HepG2 (cell line): ENCODE measurements around the gene TGFBRAP1. TPM values are rescaled to one million over a fixed set of nuclear protein-coding genes. Genes with fewer than 3 reads are reported as not detected.

Experiments used
- ATAC-seq: fragments of 200-7000 bp; cut with Tn5 transposase; 3 replicates; pipeline ENCODE4 v1.9.1; 2020; ENCODE audit warnings: mild to moderate bottlenecking, moderate library complexity
- BruUV-seq: library from RNA; stranded (reverse); fragments of 400-500 nt; replicated peaks from 2 replicates; lab custom pipeline; 2021; lab: Mats Ljungman, UMichigan
- CTCF ChIA-PET: fragments of 300-600 bp; formaldehyde crosslinking; extraction: SDS; loops from one replicate; lab custom pipeline; 2021; ENCODE audit warnings: low total read pairs, inconsistent platforms, low intra/inter-chr PET ratio; lab: Yijun Ruan, JAX
- POLR2A ChIA-PET: fragments of 350-600 bp; sonication (Branson Sonifier 250); formaldehyde crosslinking; loops from one replicate; lab custom pipeline; 2020; ENCODE audit warnings: antibody characterized with exemption, inconsistent platforms; lab: Yijun Ruan, JAX
- DNase-seq: peaks from one replicate; pipeline ENCODE4 v3.0.0-alpha.2; 2015; ENCODE audit warnings: low spot score
- FAIRE-seq: peaks from 3 replicates; lab custom pipeline; 2011; peaks lifted over from hg19 to GRCh38; lab: Jason Lieb, UNC
- H2AFZ ChIP-seq: one replicate; pipeline ENCODE4 v1.6.1; 2011; ENCODE audit warnings: low read length, inconsistent platforms
- H3K27ac ChIP-seq: fragments of 300-600 bp; 3 replicates; pipeline ENCODE4 v1.8.0; 2011; ENCODE audit warnings: mixed run types, mild to moderate bottlenecking, mixed read lengths, low read length, inconsistent platforms; ENCODE audit not compliant: insufficient read depth; ENCODE audit errors: extremely low read length
- H3K27me3 ChIP-seq, 2 experiments: fragments of 200-600 bp in 1 of 2; 2 replicates in 1 of 2; 3 replicates in 1 of 2; pipeline versions ENCODE4 v1.6.0 to v1.8.0; 2011; ENCODE audit warnings: low read length in 2 of 2, mild to moderate bottlenecking in 2 of 2, moderate library complexity in 2 of 2, inconsistent platforms in 1 of 2; ENCODE audit not compliant: insufficient read depth in 2 of 2, control insufficient read depth in 1 of 2
- H3K36me3 ChIP-seq, 2 experiments: fragments of 200-600 bp in 1 of 2; replicated peaks in 1 of 2; 2 replicates in 1 of 2; 3 replicates in 1 of 2; pipeline versions ENCODE4 v1.5.1 to v1.8.0; 2011; ENCODE audit warnings: low read length in 2 of 2, inconsistent platforms in 1 of 2; ENCODE audit not compliant: insufficient read depth in 2 of 2, control insufficient read depth in 1 of 2
- H3K4me1 ChIP-seq: 2 replicates; pipeline ENCODE4 v1.5.1; 2012; ENCODE audit warnings: low read length, inconsistent platforms; ENCODE audit not compliant: insufficient read depth
- H3K4me2 ChIP-seq: 2 replicates; pipeline ENCODE4 v1.6.0; 2011; ENCODE audit warnings: low read depth, low read length, inconsistent platforms
- H3K4me3 ChIP-seq, 3 experiments: fragments of 200-600 bp in 1 of 3; sonication (generic), shearing (Covaris generic) in 1 of 3; replicated peaks in 1 of 3; 2 replicates each; pipeline ENCODE4 v1.5.1; 2011 to 2016; ENCODE audit warnings: low read length in 3 of 3, inconsistent platforms in 2 of 3, low read depth in 2 of 3, mild to moderate bottlenecking in 2 of 3, control low read depth in 1 of 3, mixed read lengths in 1 of 3; ENCODE audit not compliant: insufficient read depth in 1 of 3
- H3K79me2 ChIP-seq: one replicate; pipeline ENCODE4 v1.6.1; 2011; ENCODE audit warnings: low read length, inconsistent platforms; ENCODE audit not compliant: insufficient read depth
- H3K9ac ChIP-seq: 2 replicates; pipeline ENCODE4 v1.6.0; 2011; ENCODE audit warnings: mild to moderate bottlenecking, low read depth, low read length, inconsistent platforms; ENCODE audit not compliant: insufficient read depth
- H3K9me3 ChIP-seq: 2 replicates; pipeline ENCODE4 v1.5.1; 2012; ENCODE audit warnings: mild to moderate bottlenecking, low read length
- H4K20me1 ChIP-seq: 2 replicates; pipeline ENCODE4 v1.6.0; 2011; ENCODE audit warnings: inconsistent platforms, mild to moderate bottlenecking, low read length, moderate library complexity; ENCODE audit not compliant: insufficient read depth
- ATF1 ChIP-seq: IDR thresholded peaks from 2 replicates; pipeline ENCODE4 v1.6.1; 2016; ENCODE audit warnings: mild to moderate bottlenecking, control low read depth
- CBFB ChIP-seq: sonication (generic); formaldehyde crosslinking; IDR thresholded peaks from 2 replicates; pipeline ENCODE4 v1.4.0; 2020; ENCODE audit warnings: missing genetic modification reagents
- DNMT1 ChIP-seq: sonication (generic); formaldehyde crosslinking; IDR thresholded peaks from 2 replicates; pipeline ENCODE4 v1.5.1; 2020; ENCODE audit warnings: mild to moderate bottlenecking, missing genetic modification reagents
- E2F1 ChIP-seq: sonication (generic); formaldehyde crosslinking; IDR thresholded peaks from 2 replicates; pipeline ENCODE4 v1.5.0; 2020; ENCODE audit warnings: missing genetic modification reagents
- HNF1A ChIP-seq, 2 experiments: sonication (generic) in 1 of 2; formaldehyde crosslinking in 1 of 2; IDR thresholded peaks; 2 replicates each; pipeline versions ENCODE4 v1.4.0 to v1.6.1; 2016 to 2020; ENCODE audit warnings: borderline replicate concordance in 1 of 2, low read depth in 1 of 2, mild to moderate bottlenecking in 1 of 2, missing genetic modification reagents in 1 of 2
- MAFK ChIP-seq, 2 experiments: IDR thresholded peaks in 1 of 2; conservative IDR thresholded peaks in 1 of 2; 2 replicates each; pipeline ENCODE4 v1.6.1; 2011; ENCODE audit warnings: improper control_type of control experiment in 2 of 2, low read length in 2 of 2
- NFE2 ChIP-seq: sonication (generic); formaldehyde crosslinking; IDR thresholded peaks from 2 replicates; pipeline ENCODE4 v1.4.0; 2020; ENCODE audit warnings: missing genetic modification reagents
- NFYC ChIP-seq: IDR thresholded peaks from 2 replicates; pipeline ENCODE4 v1.6.1; 2016; ENCODE audit warnings: missing genetic modification reagents, missing compliant biosample characterization
- NONO ChIP-seq, 2 experiments: fragments of 450-650 bp in 1 of 2; sonication (generic) in 1 of 2; formaldehyde crosslinking in 1 of 2; IDR thresholded peaks in 1 of 2; conservative IDR thresholded peaks in 1 of 2; 2 replicates each; pipeline versions ENCODE4 v1.6.1 to v1.8.0; 2017 to 2022; ENCODE audit warnings: mild to moderate bottlenecking in 1 of 2, missing genetic modification reagents in 1 of 2, moderate library complexity in 1 of 2
- REXO4 ChIP-seq: sonication (generic); formaldehyde crosslinking; IDR thresholded peaks from 2 replicates; pipeline ENCODE4 v1.8.0; 2022; ENCODE audit warnings: missing genetic modification reagents, mild to moderate bottlenecking, borderline replicate concordance
- ZBTB33 ChIP-seq: sonication (generic); formaldehyde crosslinking; IDR thresholded peaks from 2 replicates; pipeline ENCODE4 v1.4.0; 2020; ENCODE audit warnings: missing genetic modification reagents
- ZNF574 ChIP-seq: sonication (generic); formaldehyde crosslinking; IDR thresholded peaks from 2 replicates; pipeline ENCODE4 v1.4.0; 2020; ENCODE audit warnings: missing genetic modification reagents
- ZNF598 ChIP-seq: sonication (generic); formaldehyde crosslinking; IDR thresholded peaks from 2 replicates; pipeline ENCODE4 v1.5.1; 2020; ENCODE audit warnings: mild to moderate bottlenecking, missing genetic modification reagents, borderline replicate concordance
- ZNF740 ChIP-seq: sonication (generic); formaldehyde crosslinking; IDR thresholded peaks from 2 replicates; pipeline ENCODE4 v1.4.0; 2020; ENCODE audit warnings: missing genetic modification reagents
- whole genome bisulfite sequencing: methylation state at CpG from one replicate; pipeline ENCODE4 v1.1.6; 2017; ENCODE audit warnings: low lambda C conversion rate; 5-methylcytosine and 5-hydroxymethylcytosine counted together
- in situ Hi-C: cut with HindIII; loops from 2 replicates; pipeline ENCODE4 v1.10.0; 2017; ENCODE audit warnings: low pct_unique_long_range_greater_than_20kb; ENCODE audit not compliant: extremely low pct_ligation_motif_present
- intact Hi-C: fragments of 100-400 bp; cut with micrococcal nuclease; formaldehyde crosslinking; loops from one replicate; pipeline ENCODE4 v1.10.0; 2022; ENCODE audit not compliant: unreplicated experiment
- polyA plus RNA-seq, 8 experiments: library from polyadenylated mRNA; depleted of rRNA in 3 of 8; stranded (reverse) in 7 of 8; unstranded in 1 of 8; fragments of >200 nt; fragmentation: Illumina TruSeq in 4 of 8; extraction: Trizol in 4 of 8; gene quantifications; 2 replicates each; pipeline versions ENCODE4 v1.2.1 to v1.2.3, GENCODE V29; 2011 to 2016; ENCODE audit warnings: low read depth in 4 of 8, missing spikeins in 1 of 8, mixed read lengths in 1 of 8; ENCODE audit not compliant: insufficient read depth in 1 of 8
- total RNA-seq, 5 experiments: library from RNA; depleted of rRNA; stranded (reverse); fragments of >200 nt; fragmentation: Illumina TruSeq; extraction: Trizol; gene quantifications; 2 replicates each; pipeline ENCODE4 v1.2.3, GENCODE V29; 2016; ENCODE audit warnings: low read depth in 1 of 5

TGFBRAP1 gene
- total and polyA plus RNA-seq, 2 of the 13 experiments (the other 11 are each of a cell fraction or from before 2014, with no cell fraction given), result 12.7 to 22.9 TPM

- Histone ChIP-seq H3K27me3 (no peaks in the 10 kb centered on the region), H3K36me3 (no peaks in the 10 kb centered on the region), H3K4me1 (no peaks in the 10 kb centered on the region), H3K27ac (no peak overlapping the region), H3K9ac (no peak overlapping the region), H3K79me2 (no peaks in the 10 kb centered on the region), H4K20me1 (no peaks in the 10 kb centered on the region), H3K4me3 (no peak overlapping the region), H3K9me3 (no peaks in the 10 kb centered on the region), H2AFZ (no peak overlapping the region), H3K4me2 (no peak overlapping the region)
- POLR2A ChIA-PET, result no interaction called here
- no TSS peak for BruUV-seq
- CTCF ChIA-PET, result no interaction called here
- DNase-seq (no peak), ATAC-seq (no peak), FAIRE-seq (no peak)
- in situ Hi-C loops, result no loop called here
- intact Hi-C loops, result no loop called here
- whole genome bisulfite sequencing, result 31% methylated on average over 2 of the region's 2 CpGs
- TF ChIP-seq ZNF574 (CRISPR knock-in tag) (no peak), REXO4 (CRISPR knock-in tag) (no peak), E2F1 (CRISPR knock-in tag) (no peak), NFE2 (no peak), ATF1 (CRISPR knock-in tag) (no peak), NFYC (CRISPR knock-in tag) (no peak), ZBTB33 (CRISPR knock-in tag) (no peak), DNMT1 (CRISPR knock-in tag) (no peak), NONO (IDR thresholded peaks at IDR 0.05) (no peak), NONO (CRISPR knock-in tag; conservative IDR thresholded peaks at IDR 0.05) (no peak), MAFK (conservative IDR thresholded peaks at IDR 0.05 in 1 of 2, IDR thresholded peaks at IDR 0.05 in 1 of 2; ENCODE audit: low read length in 2 of 2) (no peak), CBFB (CRISPR knock-in tag) (no peak), HNF1A (IDR thresholded peaks at IDR 0.05; ENCODE audit: low read depth) (no peak), HNF1A (CRISPR knock-in tag; IDR thresholded peaks at IDR 0.05; ENCODE audit: borderline replicate concordance) (no peak), ZNF740 (no peak), ZNF598 (CRISPR knock-in tag) (no peak)
These were observed 73.6 kb downstream of the TGFBRAP1 start for GRCh38 chr2:105255979-105256378.
